ENCODE data around the gene GHITM.

DNA sequence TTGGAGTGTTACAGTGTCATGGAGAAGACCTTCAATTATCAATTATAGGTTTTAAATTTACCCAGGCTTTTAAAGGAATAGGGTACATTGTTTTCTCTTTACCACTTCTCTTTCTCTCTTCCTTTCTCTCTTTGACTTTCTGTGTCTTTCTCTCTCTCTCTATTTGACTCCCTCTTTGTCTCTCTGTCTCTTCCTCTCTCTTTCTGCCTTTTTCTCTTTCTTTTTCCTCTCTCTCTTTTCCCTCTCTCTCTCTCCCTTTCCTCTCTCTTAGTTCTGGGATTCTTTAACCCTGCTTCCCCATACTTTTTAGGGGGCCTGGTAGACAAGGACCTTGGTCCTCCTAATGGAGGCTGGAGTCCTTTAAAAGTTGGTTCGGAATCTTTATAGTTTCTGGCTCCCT, 15.9 kb upstream of the GHITM start:
- TF ChIP-seq, protein P1, sequence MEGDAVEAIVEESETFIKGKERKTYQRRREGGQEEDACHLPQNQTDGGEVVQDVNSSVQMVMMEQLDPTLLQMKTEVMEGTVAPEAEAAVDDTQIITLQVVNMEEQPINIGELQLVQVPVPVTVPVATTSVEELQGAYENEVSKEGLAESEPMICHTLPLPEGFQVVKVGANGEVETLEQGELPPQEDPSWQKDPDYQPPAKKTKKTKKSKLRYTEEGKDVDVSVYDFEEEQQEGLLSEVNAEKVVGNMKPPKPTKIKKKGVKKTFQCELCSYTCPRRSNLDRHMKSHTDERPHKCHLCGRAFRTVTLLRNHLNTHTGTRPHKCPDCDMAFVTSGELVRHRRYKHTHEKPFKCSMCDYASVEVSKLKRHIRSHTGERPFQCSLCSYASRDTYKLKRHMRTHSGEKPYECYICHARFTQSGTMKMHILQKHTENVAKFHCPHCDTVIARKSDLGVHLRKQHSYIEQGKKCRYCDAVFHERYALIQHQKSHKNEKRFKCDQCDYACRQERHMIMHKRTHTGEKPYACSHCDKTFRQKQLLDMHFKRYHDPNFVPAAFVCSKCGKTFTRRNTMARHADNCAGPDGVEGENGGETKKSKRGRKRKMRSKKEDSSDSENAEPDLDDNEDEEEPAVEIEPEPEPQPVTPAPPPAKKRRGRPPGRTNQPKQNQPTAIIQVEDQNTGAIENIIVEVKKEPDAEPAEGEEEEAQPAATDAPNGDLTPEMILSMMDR (IDR thresholded peaks at IDR 0.05) = no peak
- no peak for TF ChIP-seq POLR2A (IDR thresholded peaks at IDR 0.05)
- no peak for TF ChIP-seq POLR2AphosphoS5 (IDR thresholded peaks at IDR 0.05)

Data from prostate gland (tissue), 2 donors.